ENCODE measurements around the gene MICAL2. TPM values are rescaled to one million over a fixed set of nuclear protein-coding genes. Genes with fewer than 3 reads are reported as not detected.

The MICAL2 gene
- polyA plus RNA-seq, 2 of the 4 experiments (the other 2 are of a cell fraction): 39.8 to 42.1 TPM

GRCh38 chr11:12088531-12088930, 21.9 kb upstream of the MICAL2 start:
- Histone ChIP-seq H3K4me1 (peaks cover 71% of the 10 kb centered on the region), H3K27ac (peak overlapping the region; percentile 96 to 97), H3K4me3 (no peak overlapping the region), H3K4me2 (peak overlapping the region; percentile 82), H3K9me3 (peaks cover 3% of the 10 kb centered on the region; the same call in 1 of the 3 replicates)
- DNase-seq (ENCODE audit: low read depth in 1 of 2, low spot score in 1 of 2): no peak
- ChIA-PET CTCF (interaction anchor here (1.0 to 9.1 kb wide), 19 partner anchors 8 to 200 kb away, joined by 3 to 92 read pairs (median 7); no protein-coding TSS in a partner anchor), POLR2A (interaction anchor here (3.6 to 4.2 kb wide), 2 partner anchors 12 to 22 kb away, joined by 38 to 56 read pairs; no protein-coding TSS in a partner anchor)
- TF ChIP-seq CTCF (IDR thresholded peaks at IDR 0.05): 0 out of 3 replicates have a peak, but pooled peaks have one; percentile 4
- TF ChIP-seq ELK1 (IDR thresholded peaks at IDR 0.05; ENCODE audit: low read depth, low read length): no peak
- no peak for TF ChIP-seq REST (IDR thresholded peaks at IDR 0.05)
- no peak for TF ChIP-seq CBX8 (IDR thresholded peaks at IDR 0.05)
- 0 out of 2 replicates have a peak, but pooled peaks have one; percentile 16 for TF ChIP-seq EHF (CRISPR knock-in tag; IDR thresholded peaks at IDR 0.05)
- no peak for TF ChIP-seq MYC (IDR thresholded peaks at IDR 0.05; ENCODE audit: borderline replicate concordance, low read length)
- no peak for FAIRE-seq
- ATAC-seq: no peak
- WGBS (ENCODE audit: missing lambda C conversion rate): 92% methylated on average over 9 of the region's 9 CpGs

- Histone ChIP-seq H3K4me3 (no peak overlapping the region), H3K27ac (peak overlapping the region; percentile 96 to 97), H3K4me2 (no peak overlapping the region; the same call in 2 of the 3 replicates), H3K4me1 (peaks cover 71% of the 10 kb centered on the region), H3K9me3 (peaks cover 2% of the 10 kb centered on the region; the same call in 1 of the 3 replicates)
- FAIRE-seq: no peak
- ATAC-seq: no peak
- WGBS (ENCODE audit: missing lambda C conversion rate): 89% methylated on average over 4 of the region's 4 CpGs
- ChIA-PET POLR2A (interaction anchor here (1.2 kb wide), 1 partner anchor 21 kb away, joined by 3 read pairs; the partner anchor contains the start of gene MICAL2), CTCF (interaction anchor here (1.4 to 9.1 kb wide), 11 partner anchors 8 to 200 kb away, joined by 3 to 92 read pairs (median 8); no protein-coding TSS in a partner anchor)
- TF ChIP-seq TFCP2L1 (CRISPR knock-in tag; IDR thresholded peaks at IDR 0.05) (no peak), REST (IDR thresholded peaks at IDR 0.05) (no peak), POLR2A (IDR thresholded peaks at IDR 0.05; ENCODE audit: low read length) (no peak), HEYL (CRISPR knock-in tag; IDR thresholded peaks at IDR 0.05) (no peak), SREBF2 (IDR thresholded peaks at IDR 0.05) (no peak), KDM5A (IDR thresholded peaks at IDR 0.05) (no peak), FOSB (CRISPR knock-in tag; IDR thresholded peaks at IDR 0.05) (no peak), E2F6 (IDR thresholded peaks at IDR 0.05; ENCODE audit: borderline replicate concordance, low read depth) (no peak)
- no peak for DNase-seq (ENCODE audit: low read depth in 1 of 2, low spot score in 1 of 2)
Observed at GRCh38 chr11:12089041-12089440, 21.3 kb upstream of the MICAL2 start.

All from A549 (cell line).